ENCODE results near the gene CDC42EP5.

DNA sequence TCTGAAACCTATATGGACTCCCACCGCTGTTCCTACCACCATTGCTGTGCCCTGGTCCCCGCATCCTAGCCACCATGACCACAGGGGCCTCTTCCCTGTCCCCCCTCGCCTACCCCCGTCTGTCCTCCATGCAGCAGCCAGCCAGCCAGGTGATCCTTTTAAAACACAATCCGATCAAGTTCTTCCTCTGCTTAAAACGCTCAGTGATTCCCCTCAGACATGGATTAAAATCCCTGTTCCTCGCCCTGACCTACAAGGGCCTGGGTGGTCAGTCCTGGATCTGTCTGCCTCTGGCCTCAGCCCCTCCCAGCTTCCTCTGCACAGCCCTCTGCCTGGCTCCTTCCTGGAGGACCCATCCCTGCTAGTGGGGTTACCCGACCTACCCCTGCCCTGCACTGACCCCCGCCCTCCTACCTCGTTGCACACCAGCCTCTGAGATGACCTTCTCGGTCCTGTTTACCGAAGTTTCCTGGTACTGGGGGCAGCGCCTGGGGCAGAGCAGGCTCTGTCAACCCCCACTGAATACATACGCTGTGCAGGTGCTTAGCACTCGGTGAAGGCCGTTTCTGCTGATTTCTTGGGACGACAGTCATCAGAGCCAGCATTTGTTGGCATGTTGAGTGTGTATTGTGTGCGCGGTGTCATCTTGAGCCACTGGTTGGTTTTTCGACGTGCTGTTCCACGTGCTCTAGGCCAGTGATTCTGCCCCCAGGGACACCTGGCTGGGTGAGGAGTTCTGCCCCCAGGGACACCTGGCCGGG, 38.8 kb downstream of the CDC42EP5 start:
- TF ChIP-seq, protein P1, sequence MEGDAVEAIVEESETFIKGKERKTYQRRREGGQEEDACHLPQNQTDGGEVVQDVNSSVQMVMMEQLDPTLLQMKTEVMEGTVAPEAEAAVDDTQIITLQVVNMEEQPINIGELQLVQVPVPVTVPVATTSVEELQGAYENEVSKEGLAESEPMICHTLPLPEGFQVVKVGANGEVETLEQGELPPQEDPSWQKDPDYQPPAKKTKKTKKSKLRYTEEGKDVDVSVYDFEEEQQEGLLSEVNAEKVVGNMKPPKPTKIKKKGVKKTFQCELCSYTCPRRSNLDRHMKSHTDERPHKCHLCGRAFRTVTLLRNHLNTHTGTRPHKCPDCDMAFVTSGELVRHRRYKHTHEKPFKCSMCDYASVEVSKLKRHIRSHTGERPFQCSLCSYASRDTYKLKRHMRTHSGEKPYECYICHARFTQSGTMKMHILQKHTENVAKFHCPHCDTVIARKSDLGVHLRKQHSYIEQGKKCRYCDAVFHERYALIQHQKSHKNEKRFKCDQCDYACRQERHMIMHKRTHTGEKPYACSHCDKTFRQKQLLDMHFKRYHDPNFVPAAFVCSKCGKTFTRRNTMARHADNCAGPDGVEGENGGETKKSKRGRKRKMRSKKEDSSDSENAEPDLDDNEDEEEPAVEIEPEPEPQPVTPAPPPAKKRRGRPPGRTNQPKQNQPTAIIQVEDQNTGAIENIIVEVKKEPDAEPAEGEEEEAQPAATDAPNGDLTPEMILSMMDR (IDR thresholded peaks at IDR 0.05): no peak
- TF ChIP-seq POLR2AphosphoS5 (IDR thresholded peaks at IDR 0.05): no peak
